Ovary (tissue), 9 donors: ENCODE results near the gene CILP2. TPM values are rescaled to one million over a fixed set of nuclear protein-coding genes. Genes with fewer than 3 reads are reported as not detected.

Experiments
- DNase-seq, 5 donors: peaks; one replicate each; pipeline ENCODE4 v3.0.0-alpha.2; 2019 to 2020
- H3K27ac ChIP-seq, 2 donors: fragments of 200-600 bp; one replicate each; pipeline versions ENCODE4 v1.5.1 to v1.8.0; 2019 to 2022
- H3K27me3 ChIP-seq: fragments of 200-600 bp; one replicate; pipeline ENCODE4 v1.8.0; 2022
- H3K36me3 ChIP-seq: fragments of 200-600 bp; sonication (generic); one replicate; pipeline ENCODE4 v1.5.1; 2019
- H3K4me1 ChIP-seq: one replicate; pipeline ENCODE4 v1.8.1; 2013; ENCODE audit warnings: mild to moderate bottlenecking, moderate library complexity; ENCODE audit not compliant: insufficient read depth
- H3K4me3 ChIP-seq: fragments of 200-600 bp; sonication (generic); one replicate; pipeline ENCODE4 v1.5.1; 2017
- H3K9me3 ChIP-seq, 2 donors: fragments of 200-600 bp in 1 of 2; sonication (generic) in 1 of 2; one replicate each; pipeline versions ENCODE4 v1.5.1 to v1.8.1; 2013 to 2019; ENCODE audit warnings: mild to moderate bottlenecking in 1 of 2, moderate library complexity in 1 of 2
- CTCF ChIP-seq, 3 donors: fragments of 450-650 bp in 2 of 3; fragments of 200-600 bp in 1 of 3; IDR thresholded peaks; one replicate each; pipeline versions ENCODE4 v1.5.1 to v1.8.0; 2016 to 2022; ENCODE audit warnings: antibody characterized with exemption in 3 of 3, mild to moderate bottlenecking in 1 of 3
- EP300 ChIP-seq: sonication (generic); formaldehyde crosslinking; IDR thresholded peaks from one replicate; pipeline ENCODE4 v1.6.1; 2017; ENCODE audit warnings: antibody characterized with exemption
- POLR2A ChIP-seq: fragments of 450-650 bp; IDR thresholded peaks from one replicate; pipeline ENCODE4 v1.6.1; 2017; ENCODE audit warnings: antibody characterized with exemption, mild to moderate bottlenecking, moderate library complexity
- WGBS, 3 donors: extraction: QIAGEN DNeasy Blood & Tissue Kit in 1 of 3; methylation state at CpG; one replicate each; pipeline versions ENCODE4 v1.1.5 to v1.1.7; 2013 to 2017; 5-methylcytosine and 5-hydroxymethylcytosine counted together
- intact Hi-C, 4 donors: fragments of 100-400 bp; cut with DNase I; formaldehyde crosslinking; loops; one replicate each; pipeline versions ENCODE4 v1.11.0 to v1.15.1; 2022 to 2023
- polyA plus RNA-seq, 2 donors: library from polyadenylated mRNA; stranded (reverse); fragments of 200-250 nt in 1 of 2; fragments of 350-450 nt in 1 of 2; fragmentation: Illumina TruSeq in 1 of 2; extraction: RNeasy Lipid Tissue Mini Kit (QIAGEN cat#74804) in 1 of 2; gene quantifications; one replicate each; pipeline ENCODE4 v1.2.3, GENCODE V29; 2013 to 2014
- total RNA-seq, 7 donors: library from RNA; depleted of rRNA in 2 of 7; stranded (reverse); fragments of >200 nt in 2 of 7; fragmentation: NEBNext Ultra II Directional in 3 of 7; extraction: Animal tissue kit (Norgen Biotek cat#: 25700) in 3 of 7; gene quantifications; one replicate each; pipeline versions ENCODE4 v1.1.0 to v1.2.4, GENCODE V29; 2016 to 2023
- donor health status: DM: no; HTN: no; CAD: no; lungs with moderate emphysema.
- donor health status: DM: no; HTN: no; CAD: no.
- donor health status: Bipolar disorder and iron deficiency.
- donor health status: DM: yes; HTN: yes; CAD: no.
- donor health status: DM: no; HTN: no; CAD: no.
- donor health status: DM: yes; HTN: yes; CAD: no.

The CILP2 gene
- total and polyA plus RNA-seq, 9 donors, result 0.28 to 9.7 (median 1.0) TPM

- 75 to 80% (median 79%) methylated on average over 4 of the region's 4 CpGs for WGBS, 3 donors
- H3K9me3 ChIP-seq, result no peaks in the 10 kb centered on the region
- no peaks in the 10 kb centered on the region for H3K27me3 ChIP-seq
- no peaks in the 10 kb centered on the region for H3K36me3 ChIP-seq
- no peaks in the 10 kb centered on the region for H3K4me1 ChIP-seq
- DNase-seq, result no peak
- intact Hi-C loops, result loop anchor here in 3 of 4 donors (2.0 to 5.0 kb wide), 3 partner anchors 111 to 426 kb away; partner anchors contain the start of gene GMIP (in 1 of the 3)
- no peak overlapping the region for H3K27ac ChIP-seq
- no peak overlapping the region for H3K4me3 ChIP-seq
- TF ChIP-seq POLR2A, result no peak
- TF ChIP-seq CTCF (IDR thresholded peaks at IDR 0.05), result no peak
- TF ChIP-seq EP300, result no peak
Measured at GRCh38 chr19:19530889-19531288, 7.2 kb upstream of the CILP2 start.

- Histone ChIP-seq H3K27ac (no peak overlapping the region), H3K27me3 (no peaks in the 10 kb centered on the region), H3K4me1 (no peaks in the 10 kb centered on the region), H3K4me3 (no peak overlapping the region), H3K9me3 (no peaks in the 10 kb centered on the region), H3K36me3 (no peaks in the 10 kb centered on the region)
- intact Hi-C loops, result loop anchor here (1.0 to 5.0 kb wide), 6 partner anchors 110 to 427 kb away; partner anchors contain the start of gene GMIP (in 3 of the 4)
- 20 to 21% (median 20%) methylated on average over 48 of the region's 48 CpGs for WGBS, 3 donors
- DNase-seq, result peak; percentile 76 to 93 (median 89)
- TF ChIP-seq CTCF (IDR thresholded peaks at IDR 0.05) (peak; percentile 92 to 94 (median 92)), EP300 (no peak), POLR2A (no peak)
Measured at GRCh38 chr19:19531951-19532805, 5.9 kb upstream of the CILP2 start.

- TF ChIP-seq CTCF (IDR thresholded peaks at IDR 0.05), result no peak
- TF ChIP-seq POLR2A, result no peak
- TF ChIP-seq EP300, result no peak
- DNase-seq, result no peak
- intact Hi-C loops, result loop anchor here in 3 of 4 donors (1.0 to 5.0 kb wide), 5 partner anchors 109 to 426 kb away; partner anchors contain the start of gene GMIP (in 3 of the 3)
- H3K27me3 ChIP-seq, result no peaks in the 10 kb centered on the region
- no peaks in the 10 kb centered on the region for H3K9me3 ChIP-seq
- peaks cover 3% of the 10 kb centered on the region for H3K4me1 ChIP-seq
- no peak overlapping the region for H3K4me3 ChIP-seq
- H3K27ac ChIP-seq, result no peak overlapping the region
- 51 to 61% (median 58%) methylated on average over 14 of the region's 14 CpGs for WGBS, 3 donors
- H3K36me3 ChIP-seq, result no peaks in the 10 kb centered on the region
Measured at GRCh38 chr19:19532806-19533701, 5.0 kb upstream of the CILP2 start.

GRCh38 chr19:19533841-19534240 lies 4.2 kb upstream of the CILP2 start:
- no peaks in the 10 kb centered on the region for H3K36me3 ChIP-seq
- no peak overlapping the region for H3K27ac ChIP-seq
- H3K9me3 ChIP-seq, result no peaks in the 10 kb centered on the region
- intact Hi-C loops, result loop anchor here in 3 of 4 donors (2.0 to 5.0 kb wide), 4 partner anchors 108 to 425 kb away; partner anchors contain the start of gene GMIP (in 2 of the 3)
- H3K4me1 ChIP-seq, result peaks cover 7% of the 10 kb centered on the region
- WGBS, 3 donors, result 64 to 70% (median 66%) methylated on average over 6 of the region's 6 CpGs
- TF ChIP-seq POLR2A (no peak), EP300 (no peak), CTCF (IDR thresholded peaks at IDR 0.05) (no peak)
- no peak overlapping the region for H3K4me3 ChIP-seq
- no peak for DNase-seq
- no peaks in the 10 kb centered on the region for H3K27me3 ChIP-seq
